GM19468 (cell line): ENCODE measurements around the gene SEMA3C.

Experiments used
- ATAC-seq: cut with Tn5 transposase; IDR thresholded peaks from one replicate; pipeline ENCODE4 v1.9.1; 2021; ENCODE audit warnings: mild to moderate bottlenecking, moderate library complexity, moderate number of reproducible peaks; ENCODE audit not compliant: unreplicated experiment; ENCODE audit errors: extremely low read depth

SEMA3C gene

DNA sequence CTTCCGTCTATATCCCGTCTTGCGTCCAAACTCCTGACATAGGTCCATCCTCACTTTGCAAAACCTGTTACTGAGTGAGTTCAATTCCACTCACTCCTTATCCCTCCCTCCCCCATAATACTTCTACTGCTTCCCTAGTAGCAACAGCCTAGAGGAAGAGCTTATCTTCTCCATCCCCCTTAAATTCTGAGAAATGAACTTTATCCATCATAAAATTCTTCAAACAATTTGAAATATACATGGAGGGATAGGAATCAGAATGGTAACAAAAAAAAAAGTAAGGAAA is 27.6 kb downstream of the SEMA3C start:
- no peak for ATAC-seq

DNA sequence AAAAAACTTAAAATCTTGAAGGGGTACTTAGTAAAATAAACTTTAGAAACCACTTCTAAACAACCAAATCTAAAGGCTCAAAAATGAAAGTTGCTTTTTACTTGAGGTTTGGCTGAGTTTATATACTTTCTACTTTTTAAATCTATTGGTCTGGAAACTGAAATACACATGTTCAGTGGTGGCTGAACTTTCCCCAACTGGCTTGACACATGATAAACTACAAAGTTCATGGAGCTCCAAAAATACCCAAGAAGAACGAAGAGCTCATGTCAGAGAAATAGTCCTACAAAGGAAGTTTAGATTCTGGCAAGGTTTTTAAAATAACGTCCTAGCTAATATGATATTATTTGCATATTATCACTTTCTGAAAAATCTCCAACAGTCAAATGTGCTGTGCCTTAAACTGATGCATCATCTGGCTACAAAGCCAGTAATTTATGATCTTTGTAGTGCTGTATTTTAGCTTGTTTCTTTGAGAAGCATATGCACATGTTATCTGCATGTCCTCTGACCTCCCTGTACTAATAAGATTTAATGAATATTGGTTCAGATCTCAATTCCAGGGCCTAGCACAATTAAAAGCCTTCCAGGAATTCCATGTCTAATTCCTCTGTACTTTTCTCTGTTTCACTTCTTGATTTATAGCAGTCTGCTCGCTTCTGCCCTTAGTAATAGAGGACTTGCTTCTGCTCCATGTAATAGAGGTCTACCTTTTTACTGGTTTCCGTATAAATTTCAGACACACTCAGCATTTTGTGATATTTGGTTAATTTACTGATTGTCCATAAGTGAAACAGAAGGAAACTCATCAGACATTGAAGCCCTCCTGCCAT is 28.2 kb downstream of the SEMA3C start:
- no peak for ATAC-seq

DNA sequence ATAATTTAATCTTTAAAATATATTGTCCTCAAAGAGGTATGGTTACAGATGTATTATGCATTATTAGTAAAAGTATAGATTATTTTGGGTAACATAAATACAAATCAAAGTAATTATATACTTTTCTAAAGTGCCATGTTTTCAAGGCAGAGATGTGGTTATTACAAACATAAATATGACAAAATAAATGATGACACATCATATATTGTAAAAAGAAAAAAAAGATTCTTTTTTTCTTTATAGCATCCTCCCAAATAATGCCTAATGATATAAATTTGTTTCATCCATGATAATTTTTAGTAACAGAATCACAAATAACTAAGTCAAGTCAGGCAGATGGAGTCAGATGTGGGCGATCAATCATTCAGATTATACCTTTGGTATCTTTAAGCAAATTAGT is 29.3 kb downstream of the SEMA3C start:
- no peak for ATAC-seq

DNA sequence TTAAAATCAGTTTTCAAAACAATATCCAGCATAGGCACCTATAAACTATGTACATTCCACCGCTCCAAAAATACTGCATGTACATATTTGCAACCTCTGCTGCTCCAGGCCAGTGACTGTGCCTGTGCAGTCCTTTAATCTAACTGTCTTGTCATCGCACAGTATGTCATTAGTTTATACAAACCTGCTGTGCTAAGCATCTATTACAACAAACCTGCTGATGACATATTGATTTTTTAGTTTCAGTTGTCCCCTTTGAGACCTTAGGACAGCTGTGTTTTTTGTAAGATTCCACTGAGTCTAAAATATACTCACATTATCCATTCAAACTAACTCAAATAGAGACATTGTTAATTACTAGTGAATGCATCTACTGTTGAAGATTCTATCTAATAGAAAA is 33.1 kb downstream of the SEMA3C start:
- no peak for ATAC-seq

DNA sequence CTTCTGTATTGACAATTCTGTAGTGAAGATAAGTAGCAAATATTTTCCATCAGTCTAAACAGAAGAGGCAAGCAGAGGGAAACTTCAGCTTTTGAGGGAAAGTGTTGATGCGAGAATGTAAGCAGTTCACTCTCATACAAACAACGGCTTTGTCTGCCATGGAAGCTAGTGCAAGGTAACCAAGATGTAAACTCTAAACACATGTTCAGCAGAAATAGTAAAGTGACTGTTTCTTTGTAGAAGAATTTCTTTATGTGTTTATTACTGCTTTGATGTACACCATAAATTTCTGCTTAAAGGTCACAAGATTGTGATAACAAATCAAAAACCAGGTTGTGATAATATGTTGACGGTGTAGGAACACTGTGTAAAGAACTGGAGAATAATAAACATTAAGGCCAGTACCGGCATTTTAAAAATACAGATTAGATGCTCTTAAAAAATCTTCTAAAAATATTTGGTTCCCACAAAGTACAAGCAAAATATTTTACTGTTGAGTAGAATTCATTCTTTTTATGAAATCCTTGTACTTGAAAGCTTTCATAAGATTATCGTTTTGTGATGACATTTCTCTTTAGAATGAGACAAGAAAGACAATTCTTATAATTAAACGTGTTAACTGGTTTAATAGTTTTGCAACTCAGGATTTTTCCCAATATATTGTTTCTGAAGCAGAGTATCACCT is 34.2 kb downstream of the SEMA3C start:
- no peak for ATAC-seq

DNA sequence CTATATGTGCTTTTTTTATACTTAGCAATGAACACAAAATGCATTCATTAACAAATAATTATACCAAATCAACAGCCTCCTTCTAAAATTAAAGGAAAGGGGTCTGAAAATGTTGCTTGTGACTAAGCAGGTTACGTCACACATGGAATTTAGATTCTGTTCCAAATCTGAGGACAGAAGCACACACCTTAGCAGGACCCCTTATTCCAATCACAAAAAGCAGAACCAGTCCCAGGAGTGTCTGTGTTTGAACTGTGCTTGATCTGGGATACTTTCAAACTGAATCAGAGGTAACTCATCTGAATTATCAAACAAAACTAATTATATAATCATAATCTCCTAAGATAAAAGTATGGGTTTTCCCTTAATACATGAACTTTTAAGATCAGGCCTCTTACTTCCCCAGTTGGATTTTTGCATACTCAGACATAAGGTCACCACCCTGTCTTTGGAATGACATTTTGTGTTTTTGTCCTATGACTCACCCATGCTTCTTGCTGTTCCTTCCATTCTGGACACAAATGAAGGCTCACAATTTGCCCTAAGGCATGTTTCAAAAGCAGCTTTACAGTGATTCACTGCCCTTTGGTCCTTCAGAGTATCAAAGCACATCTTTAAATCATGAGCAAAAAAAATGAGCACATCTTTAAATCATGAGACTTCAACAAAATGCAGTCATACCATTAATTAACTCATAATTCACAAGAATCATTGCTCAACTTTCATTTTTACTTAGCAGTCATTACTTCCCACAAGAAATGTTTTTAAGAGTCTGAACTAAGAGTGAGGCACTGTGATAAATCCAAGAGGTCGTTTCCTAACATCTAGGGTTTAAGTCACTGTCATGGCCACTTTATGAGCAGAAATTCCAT is 35.5 kb downstream of the SEMA3C start:
- ATAC-seq: no peak

DNA sequence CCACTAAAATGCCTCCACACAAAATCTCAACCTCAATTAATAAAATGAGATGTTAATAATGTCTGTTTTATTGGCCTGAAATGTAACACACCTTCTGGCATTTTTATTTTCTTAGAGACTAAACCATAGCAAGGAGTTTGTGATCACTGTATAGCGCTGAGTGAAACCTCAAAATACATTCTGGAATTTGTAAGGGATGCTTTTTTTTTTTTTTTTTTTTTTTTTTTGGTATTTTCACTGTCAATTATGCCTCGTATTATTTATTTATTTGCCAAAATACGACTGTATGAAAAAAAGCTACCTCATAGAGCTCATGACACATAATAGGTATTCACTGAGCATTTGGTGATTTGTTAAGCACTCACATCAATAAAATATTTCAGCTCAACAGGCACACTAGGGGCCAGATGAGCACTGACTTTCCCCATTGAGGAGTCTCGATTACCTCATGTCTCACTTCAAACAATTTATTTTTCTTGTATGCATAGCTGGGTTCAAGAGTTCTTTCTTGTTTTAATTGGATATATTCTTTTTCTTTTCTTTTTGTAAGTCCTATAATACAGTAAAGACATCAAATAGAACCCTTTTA is 36.5 kb downstream of the SEMA3C start:
- ATAC-seq: no peak

DNA sequence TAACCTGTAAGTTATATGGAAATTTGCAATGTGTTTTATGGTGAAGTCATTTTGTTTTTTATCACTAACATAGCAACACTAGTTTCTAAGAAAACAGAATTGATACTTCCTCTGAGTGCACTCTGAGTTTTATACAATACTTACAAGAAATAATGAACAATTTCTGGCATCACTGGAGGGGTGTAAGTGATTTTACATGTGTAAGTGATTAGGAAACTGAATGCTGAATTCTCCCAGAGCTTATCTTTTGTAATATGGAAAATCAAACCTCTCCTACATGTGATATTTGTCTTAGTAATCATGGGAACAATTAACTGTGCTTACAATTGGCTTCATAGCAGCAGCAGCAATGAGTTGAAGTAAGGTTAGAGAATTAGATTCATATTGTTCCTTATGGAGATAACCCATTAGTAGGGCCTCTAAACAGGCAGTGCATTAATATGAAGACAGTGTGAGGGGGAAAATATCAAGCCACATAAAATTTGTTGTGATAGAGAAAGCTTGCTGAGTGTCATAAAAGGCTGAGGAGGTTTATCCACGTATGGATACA is 37.4 kb downstream of the SEMA3C start:
- no peak for ATAC-seq

DNA sequence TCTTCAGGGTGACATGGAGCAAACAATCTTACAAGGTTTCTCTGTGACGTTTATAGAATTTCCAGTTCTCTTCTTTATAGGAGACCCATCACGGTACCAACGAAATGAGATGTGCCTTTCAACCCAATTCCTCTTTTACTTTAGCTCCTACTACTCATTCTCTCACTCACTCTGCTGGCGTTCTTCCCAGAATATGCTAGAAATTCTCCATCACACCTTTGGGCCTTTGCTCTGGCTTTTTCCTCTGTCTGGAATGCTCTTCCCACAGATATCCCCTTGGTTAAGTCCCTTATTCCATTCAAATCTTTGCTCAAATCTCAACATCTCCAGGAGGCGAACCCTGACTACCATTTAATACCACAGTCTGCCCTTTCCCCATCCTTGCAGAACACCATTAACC is 39.0 kb downstream of the SEMA3C start:
- no peak for ATAC-seq

DNA sequence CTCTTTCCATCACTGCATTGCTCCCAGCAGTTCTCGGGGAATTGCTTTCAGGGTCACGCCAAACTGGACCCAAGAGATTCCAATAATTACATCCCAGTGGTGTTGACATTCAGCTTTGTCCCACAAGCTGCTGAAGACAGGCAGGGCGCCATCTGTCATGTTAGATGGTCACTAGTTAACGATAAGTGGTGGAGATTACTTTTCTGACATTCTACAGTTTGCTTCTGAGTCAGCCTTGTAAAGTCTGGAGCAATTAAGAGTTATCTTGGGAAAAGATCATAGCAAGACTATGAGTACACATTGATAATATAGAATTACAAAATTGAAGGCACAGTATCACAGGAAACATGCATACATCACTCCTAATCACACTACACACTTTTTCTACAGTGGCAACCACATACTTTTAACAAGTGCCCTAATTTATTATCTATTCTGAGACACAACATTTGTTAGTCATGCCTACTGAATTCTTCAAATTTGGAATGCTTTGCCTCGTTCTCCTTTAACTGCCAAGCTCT is 41.9 kb downstream of the SEMA3C start:
- ATAC-seq: no peak

DNA sequence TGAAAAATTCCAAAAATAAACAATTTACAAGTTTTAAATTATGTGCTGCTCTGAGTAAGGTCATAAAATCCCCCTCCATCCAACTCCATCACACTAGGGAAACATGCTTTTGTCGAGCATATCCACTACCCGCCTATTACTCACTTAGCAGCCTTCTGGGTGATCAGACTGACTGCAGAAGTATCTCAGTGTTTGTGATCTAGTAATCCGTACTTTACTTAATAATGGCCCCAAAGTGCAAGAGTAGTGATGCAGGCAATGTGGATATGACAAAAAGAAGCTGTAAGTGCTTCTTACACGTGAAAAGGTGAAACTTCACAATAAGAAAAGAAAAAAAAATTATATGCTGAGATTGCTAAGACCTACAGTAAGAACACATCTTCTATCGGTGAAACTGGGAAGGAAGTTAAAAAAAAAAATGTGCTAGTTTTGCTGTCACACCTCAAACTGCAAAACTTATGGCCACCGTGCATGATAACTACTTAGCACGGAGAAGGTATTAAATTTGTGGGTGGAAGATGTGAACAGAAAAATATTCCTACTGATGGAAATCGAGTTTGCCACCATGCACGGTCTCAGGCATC is 43.2 kb downstream of the SEMA3C start:
- ATAC-seq: no peak

DNA sequence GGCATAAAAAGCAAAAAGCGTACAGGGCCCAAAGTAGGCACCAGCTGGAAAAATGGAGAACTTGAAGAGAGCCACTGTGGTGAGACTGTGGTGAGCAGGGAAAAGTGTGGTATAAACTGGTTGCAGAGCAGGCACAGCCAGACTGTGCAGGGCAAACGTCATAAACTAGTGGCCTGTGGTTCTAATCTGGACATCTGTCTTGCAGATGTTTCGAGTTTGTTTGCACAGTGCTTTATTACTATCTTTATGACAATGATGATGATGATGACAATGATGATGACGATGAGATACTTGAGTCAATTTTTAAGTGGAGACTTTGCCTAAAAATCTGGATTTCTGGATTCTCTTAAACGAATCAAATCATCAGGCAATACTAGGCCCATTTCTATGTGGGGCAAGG is 45.7 kb downstream of the SEMA3C start:
- no peak for ATAC-seq

DNA sequence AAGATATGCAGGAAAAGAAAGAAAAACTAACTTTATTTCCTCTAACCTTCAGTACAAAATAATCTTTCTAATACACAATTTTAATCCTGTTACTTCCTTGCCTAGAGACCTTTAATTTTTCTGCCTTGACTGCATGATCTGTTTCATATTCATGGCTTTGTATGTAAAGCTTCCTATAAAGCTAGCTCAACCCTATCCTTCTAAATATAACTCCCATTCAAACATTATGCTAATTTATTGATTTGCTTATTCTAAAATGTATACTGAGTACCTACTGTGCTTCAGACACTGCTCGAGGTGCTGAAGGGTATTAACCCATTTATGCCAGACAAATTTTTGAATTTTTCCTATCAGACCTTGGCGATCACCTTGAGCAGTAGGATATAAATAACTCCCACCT is 47.6 kb downstream of the SEMA3C start:
- ATAC-seq: no peak

DNA sequence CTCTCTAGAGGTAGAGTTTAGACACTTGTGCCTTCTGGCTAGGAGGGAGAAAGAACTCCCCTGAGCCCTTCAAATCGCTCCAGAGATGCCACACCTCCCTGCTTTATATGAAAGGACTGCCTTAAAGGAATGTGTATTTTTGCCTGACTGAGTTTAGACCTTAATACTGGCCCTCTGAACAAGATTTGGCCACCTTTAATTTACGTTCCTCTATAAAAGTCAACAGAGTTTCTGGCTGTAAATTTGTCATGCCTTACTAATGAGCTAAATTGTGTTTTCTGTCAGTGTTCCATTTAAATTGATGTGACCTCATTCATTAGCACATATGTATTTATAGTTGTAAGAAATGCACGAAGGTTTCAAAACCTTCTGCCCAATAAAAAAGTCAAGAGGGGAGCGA is 48.0 kb downstream of the SEMA3C start:
- no peak for ATAC-seq

DNA sequence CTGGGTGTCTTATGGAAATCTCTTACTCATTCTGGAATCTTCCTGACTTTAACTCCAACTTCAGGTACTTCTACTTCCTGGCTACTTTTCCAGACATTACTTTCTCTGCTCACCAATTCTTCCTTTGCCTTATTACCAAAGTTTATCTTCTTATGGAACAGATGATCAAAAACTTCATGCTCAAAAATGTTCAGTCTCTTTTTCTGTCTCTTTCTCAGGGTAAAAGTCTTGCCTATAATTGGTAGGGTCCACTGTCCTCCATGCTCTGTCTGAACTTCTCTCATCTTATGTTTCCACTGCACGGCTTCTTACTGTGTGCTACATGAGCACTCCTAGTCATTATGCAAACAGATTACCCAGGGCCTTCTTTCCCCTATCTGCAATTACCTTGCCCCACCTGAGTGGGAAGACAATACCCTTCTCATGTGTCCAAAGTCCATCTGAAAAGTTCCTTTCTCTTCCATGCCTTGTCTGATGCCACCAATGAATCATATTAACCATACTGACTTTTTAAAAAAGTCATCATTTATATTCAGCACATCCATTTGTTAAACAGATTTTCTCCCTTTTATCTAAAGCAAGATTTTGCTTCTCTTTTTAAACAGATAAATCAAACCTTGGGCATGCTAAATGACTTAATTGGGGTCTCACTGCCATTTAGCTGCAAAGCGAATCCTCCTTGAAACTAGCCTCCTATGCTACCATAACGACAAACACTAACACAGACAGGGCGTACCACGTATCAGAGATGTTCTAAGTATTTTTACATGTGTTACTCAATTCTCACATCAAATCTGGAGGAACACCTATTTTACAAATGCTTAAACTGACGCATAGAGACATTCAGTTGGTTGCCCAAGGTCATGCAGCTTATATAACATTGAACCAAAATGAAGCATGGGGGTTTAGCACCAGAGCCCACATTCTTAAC is 48.8 kb downstream of the SEMA3C start:
- no peak for ATAC-seq

DNA sequence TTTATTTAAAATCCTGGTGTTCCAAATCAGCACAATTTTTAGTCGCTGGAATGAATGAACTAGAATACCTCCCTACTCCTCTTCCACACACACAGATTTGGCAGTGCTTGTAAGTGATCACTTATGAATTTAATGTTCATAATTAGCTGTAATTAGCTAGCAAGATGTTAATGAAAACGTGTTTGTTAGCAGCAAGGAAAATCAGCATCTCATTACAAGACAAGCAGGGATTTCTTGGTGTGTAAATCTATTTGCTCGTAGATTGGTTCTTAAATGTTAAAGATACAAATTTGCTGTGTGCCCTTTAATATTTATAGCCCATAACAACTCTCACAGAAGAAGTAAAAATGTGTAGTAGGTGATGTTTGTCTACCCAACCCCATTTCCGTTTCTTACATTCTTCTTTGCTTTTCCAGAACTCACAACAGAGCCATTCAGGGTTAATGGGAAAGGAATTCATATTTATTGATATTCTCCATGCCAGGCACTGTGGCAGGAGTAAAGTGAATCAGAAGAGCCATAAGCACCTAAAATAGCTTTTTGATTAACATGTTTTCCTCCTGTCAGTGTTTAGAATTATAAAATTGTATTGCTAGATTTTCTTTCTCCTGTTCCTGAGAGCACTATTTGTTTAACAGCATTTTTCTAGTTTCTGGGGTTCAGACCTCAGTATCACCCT is 49.6 kb downstream of the SEMA3C start:
- ATAC-seq: no peak

DNA sequence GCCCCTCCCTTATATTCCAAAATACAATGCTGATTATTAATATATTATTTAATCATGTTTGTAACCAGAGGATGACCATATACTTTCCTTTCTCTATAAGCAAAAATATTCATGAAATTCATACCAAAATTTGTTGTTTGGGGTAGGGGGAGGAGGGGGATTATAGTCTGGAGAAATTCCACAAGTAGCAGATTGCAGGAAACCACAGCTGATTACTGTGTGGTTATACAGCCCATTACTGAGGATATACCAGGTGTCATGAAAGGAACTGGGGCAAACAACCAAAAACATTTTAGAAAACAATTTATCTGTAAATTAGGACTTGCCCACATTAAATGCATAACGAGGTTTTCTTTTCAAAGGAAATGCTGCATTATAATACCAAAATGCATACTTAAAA is 50.3 kb downstream of the SEMA3C start:
- ATAC-seq: no peak

DNA sequence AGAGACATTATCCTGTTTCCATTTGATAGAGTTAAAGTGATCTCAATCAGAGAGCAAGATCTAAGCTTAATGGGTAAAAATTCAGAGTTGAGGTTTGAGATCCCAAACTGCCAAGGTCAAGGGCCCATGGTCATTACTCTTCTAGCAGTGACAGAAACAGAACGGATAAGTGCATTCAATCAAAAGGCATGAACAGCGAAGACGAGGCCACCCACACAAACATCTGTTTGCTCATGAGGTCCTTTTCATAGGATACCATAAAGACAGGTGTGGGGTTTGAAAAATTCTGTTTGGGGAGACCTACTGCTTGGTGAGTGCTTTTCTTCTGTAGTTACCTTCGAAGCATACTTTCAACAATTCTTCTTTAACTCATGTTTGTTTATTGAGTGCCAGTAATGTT is 58.3 kb downstream of the SEMA3C start:
- no peak for ATAC-seq
